Endometrium (tissue), 2 donors: Measurements from ENCODE around the gene YTHDF1.

ENCODE experiments used
- FAIRE-seq: peaks from 2 replicates; lab custom pipeline; 2012; peaks lifted over from hg19 to GRCh38; lab: Jason Lieb, UNC
- donor health status: control.
- donor health status: control.

YTHDF1 gene

DNA sequence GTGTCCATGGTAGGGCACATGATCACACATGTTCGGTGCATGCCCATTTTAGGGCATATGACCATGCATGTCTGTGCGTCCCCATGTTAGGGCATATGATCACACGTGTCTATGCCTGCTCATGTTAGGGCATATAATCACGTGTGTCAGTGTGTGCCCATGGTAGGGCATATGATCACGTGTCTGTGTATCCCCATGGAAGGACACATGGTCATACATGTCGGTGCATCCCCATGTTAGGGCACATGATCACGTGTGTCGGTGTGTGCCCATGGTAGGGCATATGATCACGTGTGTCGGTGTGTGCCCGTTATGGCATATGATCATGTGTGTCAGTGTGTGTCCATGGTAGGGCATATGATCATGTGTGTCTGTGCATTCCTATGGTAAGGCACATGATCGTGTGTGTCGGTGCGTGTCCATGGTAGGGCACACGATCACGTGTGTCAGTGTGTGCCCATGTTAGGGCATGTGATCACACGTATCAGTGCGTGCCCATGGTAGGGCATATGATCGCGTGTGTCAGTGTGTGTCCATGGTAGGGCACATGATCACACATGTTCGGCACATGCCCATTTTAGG is 30.6 kb downstream of the YTHDF1 start:
- no peak for FAIRE-seq

DNA sequence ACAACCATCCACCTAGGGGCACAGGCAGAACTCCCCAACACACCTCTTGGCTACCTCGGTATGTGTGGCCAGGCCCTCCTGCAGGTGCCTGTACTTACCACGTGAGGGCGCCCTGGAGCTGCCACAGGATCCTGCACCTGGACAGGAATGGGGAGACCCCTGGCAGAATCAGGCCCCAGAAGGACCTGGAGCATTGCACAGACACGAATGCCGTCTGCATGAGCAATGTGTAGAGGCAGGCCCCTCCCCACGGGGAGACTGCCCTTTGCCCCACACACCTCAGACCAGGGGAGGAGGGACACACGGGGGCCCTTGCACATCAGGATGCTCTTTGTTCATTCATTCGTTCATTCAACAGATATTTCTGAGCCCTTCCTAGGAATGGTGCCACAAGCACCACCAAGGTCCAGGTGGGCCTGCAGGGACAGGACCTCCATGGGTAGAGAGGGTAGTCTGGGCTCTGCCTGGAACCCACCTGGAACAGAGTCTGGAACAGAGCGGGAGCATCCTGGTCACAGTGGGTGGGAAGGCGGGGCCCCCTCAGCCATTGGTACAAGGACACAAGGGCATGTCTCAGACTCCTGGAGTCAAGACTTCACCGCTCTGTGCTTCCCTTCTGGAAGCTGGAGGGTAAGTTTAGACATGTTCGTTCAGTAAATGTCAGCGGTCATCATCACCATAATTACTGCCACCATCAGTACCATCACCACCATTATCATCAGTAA is 32.3 kb downstream of the YTHDF1 start:
- FAIRE-seq, result no peak

DNA sequence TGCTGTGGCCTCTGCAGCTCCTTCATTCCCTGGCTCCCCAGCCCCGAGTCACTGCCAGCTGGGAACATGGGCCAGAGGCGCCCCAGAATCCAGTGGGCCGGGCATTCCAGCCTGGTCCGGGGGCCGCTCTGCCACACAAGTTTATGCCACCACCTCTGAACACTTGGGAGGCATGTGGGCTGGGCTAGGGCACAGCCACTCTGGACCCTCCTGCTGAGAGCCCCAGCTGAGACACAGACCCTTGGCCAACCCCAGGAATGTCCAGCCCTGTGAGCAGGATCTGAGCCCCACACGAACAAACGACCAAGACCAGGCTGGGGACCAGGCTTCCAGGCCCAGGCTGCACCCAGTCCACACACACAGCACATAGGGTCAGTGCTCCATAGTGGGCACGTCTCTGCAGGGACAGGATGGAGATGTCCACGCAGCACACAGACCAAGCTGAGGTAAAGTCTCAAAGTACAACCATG is 33.0 kb downstream of the YTHDF1 start:
- no peak for FAIRE-seq

DNA sequence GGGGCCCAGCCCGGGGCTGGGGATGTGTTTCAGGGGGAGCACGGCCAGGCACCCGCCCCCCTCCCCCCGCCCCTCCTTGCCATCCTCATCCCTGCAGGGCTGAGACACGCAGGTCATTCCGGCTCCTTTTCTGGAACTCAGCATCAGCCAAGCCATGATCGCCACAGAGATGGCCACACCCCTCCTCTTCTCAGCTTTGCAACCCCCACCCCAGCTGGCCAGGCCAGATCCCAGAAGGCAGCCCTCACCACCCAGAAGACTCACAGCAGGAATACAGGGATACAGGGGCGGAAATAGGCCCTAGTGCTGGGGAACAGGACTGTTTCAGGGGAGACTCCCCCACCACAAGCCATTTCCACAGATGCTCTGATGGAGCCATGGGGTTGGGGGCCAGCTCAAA is 33.5 kb downstream of the YTHDF1 start:
- no peak for FAIRE-seq

DNA sequence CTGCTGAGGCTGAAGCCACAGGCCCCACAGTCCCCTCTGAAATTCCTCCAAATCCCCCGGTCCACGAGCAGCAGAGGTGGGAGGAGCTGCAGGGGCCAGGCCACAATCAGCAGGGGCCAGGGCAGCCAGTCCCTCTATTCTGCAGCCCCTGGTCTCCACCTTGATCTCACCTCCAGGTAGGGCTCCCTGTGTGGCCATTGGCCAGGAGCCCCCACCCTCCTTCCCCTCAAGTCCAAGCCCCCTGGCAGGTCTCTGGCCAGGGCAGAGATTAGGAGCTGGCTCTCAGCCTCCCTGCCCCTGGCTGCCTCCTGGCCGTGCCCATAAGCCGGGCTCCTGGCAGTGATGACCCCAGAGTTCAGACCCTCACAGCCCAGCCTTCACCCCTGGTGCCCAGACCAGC is 34.7 kb downstream of the YTHDF1 start:
- FAIRE-seq, result no peak

DNA sequence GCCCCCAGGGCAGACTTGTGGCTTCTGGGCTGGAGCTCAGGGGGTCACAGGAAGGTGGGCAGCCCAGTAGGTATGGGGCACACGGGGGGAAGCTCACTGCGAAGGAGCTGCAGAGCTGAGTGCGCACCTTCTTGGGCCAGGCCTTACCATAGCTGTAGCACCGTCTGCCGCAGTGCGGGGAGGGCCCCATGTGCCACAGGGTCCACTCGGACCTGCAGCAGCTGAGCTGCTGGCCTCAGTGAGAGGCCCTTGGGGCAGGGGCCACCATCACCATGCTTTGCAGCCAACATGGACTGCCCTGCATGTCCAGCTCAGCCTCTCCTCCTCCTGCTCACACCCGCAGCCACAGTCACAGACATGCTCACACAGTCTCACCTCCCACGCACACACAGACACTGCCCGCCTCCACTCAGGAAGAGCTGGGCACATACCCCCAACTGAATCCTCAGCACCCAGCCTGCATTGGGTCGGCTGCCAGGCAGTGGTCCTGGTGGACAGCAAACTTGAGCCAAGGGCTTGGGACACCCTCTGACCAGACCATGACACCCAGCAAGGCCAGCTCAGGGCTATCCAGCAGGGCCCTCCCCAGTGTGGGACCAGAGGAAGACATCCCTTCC is 35.3 kb downstream of the YTHDF1 start:
- no peak for FAIRE-seq

DNA sequence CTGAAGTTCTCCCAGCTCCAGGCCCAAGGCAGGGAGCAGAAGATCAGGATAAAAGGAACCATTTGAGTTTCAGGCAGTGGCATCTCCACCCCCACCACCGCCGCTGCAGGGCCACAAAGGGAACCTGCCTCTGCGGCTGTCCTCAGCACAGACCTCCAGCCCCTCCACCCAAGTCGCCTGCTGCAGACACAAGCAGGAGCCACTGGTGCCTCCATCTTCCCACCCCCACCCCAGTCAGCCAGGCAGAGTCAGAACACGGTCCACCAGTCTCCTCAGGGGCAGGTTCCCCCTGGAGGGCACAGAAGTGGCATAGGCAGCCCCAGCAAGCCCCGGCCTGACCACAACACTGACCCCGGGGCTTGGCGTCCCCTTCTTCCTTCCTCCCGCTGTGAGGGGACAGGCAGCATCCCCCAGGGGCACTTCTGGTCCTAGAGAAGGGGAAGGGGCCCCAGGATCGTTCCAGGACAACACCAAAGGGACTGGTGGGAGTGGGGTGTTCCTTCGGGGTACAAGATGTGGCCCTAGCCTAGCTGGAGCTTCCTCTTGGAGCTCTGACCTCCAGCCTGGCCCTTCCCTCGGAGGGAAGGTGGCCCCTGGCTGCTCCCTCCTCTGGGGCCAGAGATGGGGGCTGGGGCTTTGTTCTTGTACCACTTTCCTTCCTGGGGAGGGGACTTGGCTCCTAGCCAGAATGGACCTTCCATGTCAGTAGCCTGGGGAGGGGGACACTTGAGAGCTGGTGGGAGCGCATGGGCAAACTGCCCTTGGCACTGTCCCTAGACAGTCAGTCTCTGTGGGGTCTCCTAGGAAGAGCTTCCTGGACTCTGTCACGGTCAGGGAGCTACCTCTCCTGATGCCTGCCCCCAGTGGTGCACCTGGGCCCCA is 36.0 kb downstream of the YTHDF1 start:
- FAIRE-seq, result no peak

DNA sequence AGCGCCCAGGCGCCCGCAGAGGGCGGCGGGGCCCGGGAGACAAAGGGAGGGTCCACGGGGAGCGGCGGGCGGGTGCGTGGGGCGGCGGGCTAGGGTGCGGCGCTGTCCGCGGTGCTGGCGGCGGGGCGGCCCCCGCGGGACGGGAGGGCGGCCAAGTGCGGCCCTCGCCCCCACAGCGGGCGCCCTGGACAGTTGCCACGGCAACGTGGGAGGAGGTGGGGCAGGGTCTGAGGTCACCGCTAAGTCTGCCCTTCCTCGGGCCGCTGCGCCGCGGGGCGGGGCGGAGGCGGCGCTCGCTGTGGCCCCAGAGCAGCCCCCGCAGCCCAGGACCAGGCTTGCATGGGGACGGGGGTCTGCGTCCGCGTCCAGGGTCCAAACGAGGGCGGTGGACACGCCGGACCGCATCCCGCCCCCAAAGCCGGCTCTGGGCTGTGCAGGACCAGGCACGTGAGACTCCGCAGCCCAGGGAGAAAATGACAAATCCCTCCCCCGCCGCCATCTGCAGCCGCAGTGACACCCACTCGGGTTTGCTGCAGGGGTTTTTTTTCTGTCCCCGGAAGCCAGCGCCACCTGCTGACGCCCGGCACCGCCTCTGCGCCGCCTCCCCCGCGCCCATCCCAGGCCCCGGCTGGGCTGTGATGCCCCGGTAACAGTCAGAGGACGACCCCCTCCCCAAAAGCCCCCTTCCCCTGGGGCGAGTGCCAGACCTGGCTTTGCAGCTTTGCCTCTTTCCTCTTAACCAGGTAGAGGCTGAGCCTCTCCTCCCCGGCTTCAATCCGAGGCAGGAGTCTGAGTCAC is 36.8 kb downstream of the YTHDF1 start:
- FAIRE-seq, result no peak

DNA sequence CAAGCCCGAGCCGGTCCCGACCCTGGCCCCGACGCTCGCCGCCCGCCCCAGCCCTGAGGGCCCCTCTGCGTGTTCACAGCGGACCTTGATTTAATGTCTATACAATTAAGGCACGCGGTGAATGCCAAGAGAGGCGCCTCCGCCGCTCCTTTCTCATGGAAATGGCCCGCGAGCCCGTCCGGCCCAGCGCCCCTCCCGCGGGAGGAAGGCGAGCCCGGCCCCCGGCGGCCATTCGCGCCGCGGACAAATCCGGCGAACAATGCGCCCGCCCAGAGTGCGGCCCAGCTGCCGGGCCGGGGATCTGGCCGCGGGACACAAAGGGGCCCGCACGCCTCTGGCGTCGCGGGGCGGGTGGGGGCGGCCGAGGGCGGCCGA is 37.5 kb downstream of the YTHDF1 start:
- FAIRE-seq, result no peak

DNA sequence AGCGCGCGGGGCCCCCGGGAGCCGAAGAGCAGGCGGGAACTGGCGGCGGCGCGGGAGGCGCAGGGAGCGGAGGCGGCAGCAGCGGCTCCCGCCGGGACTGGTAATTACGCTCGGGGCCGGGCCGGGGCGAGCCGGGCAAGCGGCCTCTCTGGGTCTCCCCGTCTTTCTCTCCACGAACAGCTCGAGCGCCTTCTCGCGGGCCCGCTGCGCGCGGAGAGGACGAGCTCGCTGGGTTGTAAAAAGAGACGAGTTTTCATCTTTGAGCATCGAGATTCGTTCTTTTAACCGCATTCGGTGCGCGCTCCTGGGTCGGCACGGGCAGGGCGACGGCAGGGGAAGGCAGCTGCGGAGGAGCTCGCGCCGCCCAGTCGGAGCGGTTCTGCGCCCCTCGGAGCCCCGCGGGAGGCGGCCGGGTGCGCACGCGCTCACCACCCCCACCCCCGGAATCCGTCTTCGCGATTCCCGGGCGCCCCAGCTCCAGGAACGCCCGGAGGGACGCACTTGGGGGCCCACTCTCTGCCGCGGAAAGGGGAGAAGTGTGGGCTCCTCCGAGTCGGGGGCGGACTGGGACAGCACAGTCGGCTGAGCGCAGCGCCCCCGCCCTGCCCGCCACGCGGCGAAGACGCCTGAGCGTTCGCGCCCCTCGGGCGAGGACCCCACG is 38.0 kb downstream of the YTHDF1 start:
- no peak for FAIRE-seq

DNA sequence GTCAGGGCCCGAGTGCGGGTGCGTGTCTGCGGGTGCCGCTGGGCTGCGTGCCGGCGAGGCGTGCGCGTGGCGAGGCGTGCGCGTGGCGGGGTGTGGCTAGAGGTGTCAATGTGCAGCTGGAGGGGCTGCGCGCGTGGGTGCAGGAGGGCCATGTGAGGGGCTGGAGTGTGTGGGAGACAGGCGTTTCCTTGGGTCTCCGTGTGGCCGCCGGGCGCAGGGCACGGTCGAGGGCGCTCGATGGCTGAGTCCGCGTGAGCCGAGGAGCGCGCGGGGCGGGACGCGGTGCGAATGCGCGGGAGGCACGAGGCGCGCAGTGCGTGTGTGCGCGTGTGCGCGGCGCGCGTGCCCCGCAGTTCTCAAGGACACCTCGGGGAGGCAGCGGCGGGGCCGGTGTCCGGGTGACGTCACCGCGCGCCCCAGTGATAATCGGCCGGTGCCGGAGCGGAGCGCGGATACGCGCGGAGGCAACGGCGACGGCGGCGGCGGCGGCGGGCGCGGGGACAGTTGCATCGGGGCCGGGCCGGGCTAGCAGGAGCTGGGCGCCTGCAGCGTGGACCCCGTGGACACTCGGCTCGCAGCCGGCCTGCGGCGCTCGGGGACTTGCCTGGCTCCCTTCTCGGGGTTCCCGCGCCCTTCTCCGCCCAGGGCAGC is 38.7 kb downstream of the YTHDF1 start:
- FAIRE-seq, result no peak

DNA sequence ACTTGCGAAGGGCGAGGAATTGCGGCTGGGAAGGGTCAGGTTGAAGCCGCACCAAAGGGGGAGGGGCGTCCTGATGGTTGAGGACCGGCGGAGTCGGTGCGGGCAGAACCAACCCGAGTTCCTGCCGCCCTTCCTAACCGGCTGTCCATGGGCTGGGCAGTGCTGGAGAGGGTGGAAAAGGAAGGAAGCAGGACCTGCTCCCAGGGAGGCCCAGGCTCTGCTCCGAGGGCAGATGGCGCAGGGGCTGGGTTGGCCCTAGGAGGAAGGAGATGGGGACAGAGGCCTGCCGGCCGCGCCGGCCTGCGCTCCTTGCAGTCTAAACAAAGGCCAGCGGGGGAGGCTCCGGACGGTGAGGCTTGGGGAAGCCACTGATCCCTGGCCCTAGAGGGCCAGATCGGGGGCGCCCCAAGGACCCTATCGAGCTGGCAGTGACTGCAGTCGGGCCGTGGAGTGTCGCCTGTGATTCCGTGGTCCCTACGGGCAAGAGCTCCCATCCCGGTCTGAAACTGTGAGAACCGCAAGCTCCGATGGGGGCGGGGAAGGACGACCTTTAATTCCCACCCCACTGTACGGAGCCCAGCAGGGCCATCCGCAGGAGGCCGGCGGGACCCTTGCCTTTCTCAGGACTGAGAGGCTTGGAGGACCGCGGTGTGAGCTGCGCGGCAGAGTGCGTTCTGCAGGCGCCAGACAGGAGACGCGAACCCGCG is 39.4 kb downstream of the YTHDF1 start:
- FAIRE-seq, result no peak

DNA sequence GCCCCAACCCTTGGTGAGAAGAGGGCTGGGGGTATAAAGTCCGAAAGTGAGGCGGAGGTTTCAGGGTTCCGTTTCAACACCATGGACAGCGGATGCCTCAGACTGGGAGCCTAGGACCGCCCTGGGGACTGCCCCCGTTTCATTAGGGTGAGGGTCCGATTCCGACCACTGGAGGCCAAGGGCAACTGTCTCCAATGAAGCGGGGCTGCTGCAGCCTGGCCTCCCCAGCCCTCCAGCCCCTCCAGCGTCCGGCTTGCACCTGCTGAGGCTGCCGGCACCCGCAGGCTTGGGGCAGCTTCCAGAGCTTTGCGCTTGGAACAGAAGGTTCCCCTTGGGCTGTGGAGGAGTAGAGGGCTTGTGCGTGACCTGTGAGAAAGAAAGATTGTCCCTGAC is 39.9 kb downstream of the YTHDF1 start:
- FAIRE-seq, result no peak

DNA sequence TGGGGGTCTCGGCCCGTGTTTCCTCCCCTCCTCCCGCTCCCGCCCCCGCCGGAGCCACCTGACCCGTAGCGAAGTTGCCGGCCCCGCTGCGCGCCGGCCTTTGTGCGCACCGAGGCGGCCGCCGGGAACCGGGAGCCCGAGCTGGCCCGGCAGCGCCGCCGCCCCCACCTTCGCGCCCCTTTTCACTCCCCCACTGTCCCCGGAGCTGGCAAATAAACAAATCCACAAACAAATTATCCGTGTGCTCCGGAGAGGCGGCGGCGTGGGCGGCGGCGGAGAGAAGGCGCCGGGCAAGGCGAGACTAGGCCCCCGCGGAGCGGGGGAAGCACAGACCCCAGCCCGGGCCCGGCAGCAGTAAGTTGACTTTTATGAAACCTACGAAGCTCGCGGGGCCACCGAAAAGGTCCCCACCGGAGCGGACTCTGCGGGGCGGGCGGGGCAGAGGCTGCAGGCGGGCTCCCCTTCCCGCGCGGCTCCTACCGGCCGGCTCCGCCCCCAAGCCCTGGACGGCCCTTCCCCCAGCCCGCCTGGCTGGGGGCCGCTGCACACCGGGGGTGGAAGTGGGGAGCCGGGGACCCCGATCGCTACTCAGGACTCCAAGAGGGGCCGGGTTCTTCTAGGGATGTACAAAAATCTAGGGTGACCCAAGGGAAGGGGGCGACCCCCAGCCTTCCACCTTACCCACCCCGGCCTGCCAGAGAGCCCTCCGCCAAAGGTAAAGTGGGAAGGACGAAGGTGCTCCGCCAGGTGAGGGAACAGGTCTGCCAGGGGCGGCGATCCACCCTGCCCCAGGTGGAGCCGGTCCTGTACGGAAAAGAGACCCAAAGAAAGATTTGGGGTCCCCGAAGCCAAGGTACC is 40.7 kb downstream of the YTHDF1 start:
- FAIRE-seq, result no peak

DNA sequence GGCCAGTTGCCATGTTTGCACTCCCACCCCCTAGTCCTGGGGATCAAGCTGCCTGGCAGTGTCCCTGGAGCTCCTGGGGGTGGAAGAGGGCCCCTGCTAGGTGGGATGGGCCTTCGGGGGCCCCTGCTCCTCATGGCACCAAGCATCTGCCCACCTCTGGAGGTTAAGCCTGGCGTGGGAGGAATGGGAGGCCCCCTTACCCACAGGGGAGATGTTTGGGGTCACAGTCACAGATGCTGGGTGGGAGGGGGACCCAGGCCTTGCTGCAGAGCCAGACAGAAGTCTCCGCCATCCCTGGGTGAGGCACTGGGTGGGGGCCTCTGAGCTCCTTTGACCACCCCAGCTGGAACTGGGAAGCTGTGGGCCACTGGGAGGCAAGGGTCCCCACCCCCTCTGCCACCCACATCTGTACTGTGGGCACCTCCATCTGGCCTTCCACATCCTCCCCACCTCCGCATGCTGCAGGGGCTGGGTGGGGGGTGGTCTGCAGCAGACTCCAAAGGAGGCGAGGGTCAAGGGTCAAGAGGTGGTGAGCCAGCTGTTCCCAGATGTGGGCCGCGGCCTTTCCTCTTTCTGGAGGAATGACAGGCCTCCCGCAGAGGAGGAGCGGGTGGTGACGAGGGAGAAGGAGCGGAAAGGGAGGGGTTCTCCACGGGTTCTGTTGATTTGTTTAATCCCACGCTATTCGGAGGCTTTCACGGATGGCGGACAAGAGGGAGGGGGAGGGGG is 41.5 kb downstream of the YTHDF1 start:
- FAIRE-seq, result no peak

DNA sequence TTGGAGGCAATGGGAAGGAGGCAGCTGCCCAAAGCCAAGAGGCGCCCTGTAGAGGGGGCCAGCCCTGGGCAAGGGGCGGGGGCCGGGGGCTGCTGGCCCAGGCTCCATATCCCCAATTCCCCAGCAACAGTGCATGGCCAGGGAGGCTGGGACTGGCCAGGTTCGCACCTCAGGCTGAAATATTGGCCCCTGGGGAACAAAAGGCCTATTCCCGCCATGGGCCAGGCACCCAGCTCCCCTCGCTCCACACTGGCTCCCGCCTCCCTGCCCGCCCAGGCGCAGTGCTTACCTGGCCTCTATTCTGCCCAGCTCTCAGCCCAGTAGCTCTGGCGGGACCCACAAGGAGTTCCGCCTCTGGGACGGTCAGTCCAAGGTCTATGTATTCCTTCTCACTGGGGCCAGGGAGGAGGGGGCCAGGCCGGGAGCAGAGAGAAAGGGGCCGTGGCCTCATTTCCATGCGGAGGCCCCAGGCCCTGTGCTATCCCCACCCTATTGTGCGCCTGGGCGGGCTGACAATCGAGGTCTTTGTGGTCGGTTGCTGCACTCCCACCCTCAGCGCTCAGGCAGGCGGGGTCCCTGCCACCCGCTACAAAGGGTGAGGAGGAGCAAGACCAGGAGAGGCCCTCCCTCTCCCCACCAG is 42.3 kb downstream of the YTHDF1 start:
- no peak for FAIRE-seq

DNA sequence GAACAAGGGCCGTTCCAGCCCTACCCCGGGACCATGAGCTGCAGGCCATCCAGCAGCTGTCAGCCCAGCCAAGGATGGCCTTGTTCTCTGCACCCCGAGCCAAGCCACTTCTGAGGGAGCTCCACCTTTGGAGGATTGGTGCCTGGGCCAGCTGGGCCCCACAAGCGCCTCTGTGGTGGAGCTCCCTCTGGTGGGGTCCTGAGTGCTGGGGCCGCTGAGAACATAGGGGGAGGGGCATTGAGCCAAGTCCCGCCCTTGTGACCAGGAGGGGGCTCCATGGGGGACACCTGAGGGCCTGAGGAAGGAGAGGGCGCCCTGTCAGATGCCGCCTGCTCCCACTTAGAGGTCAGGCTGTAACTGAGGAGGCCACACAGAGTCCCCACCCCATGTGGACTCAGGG is 43.2 kb downstream of the YTHDF1 start:
- FAIRE-seq, result no peak

DNA sequence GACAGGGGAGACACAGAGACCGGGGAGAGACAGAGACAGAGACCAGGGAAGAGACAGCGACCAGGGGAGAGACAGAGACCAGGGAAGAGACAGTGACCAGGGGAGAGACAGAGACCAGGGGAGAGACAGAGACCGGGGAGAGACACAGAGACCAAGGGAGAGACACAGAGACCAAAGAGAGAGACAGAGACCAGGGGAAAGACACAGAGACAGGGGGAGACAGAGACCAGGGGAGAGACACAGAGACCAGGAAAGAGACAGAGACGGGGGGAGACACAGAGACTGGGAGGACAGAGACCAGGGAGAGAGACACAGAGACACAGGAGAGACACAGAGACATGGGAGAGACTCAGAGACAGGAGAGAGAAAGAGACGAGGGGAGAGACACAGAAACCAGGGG is 43.9 kb downstream of the YTHDF1 start:
- no peak for FAIRE-seq
